HTERT RPE-1 (cell line): ENCODE results near the gene CEP135.
"Not testable (repeated sequence)": the region's sequence is repeated elsewhere in the genome, so short reads cannot be mapped to it uniquely, and the experiment has no call there.

Experiments used
- in situ Hi-C: fragments of 300-500 bp; cut with MboI; formaldehyde crosslinking; loops from 4 replicates; pipeline ENCODE4 v1.14.3; 2020; ENCODE audit warnings: low sequenced_read_pairs

Gene CEP135

GRCh38 chr4:55938481-55938880, 10.3 kb upstream of the CEP135 start:
- in situ Hi-C loops: no loop called here

- in situ Hi-C loops: no loop called here
Observed at GRCh38 chr4:55939421-55939820, 9.3 kb upstream of the CEP135 start.

GRCh38 chr4:55941881-55942396, 6.8 kb upstream of the CEP135 start:
- in situ Hi-C loops: no loop called here

GRCh38 chr4:55947254-55947882, 1.4 kb upstream of the CEP135 start:
- in situ Hi-C loops: no loop called here

GRCh38 chr4:55947912-55948725, 626 bp upstream of the CEP135 start:
- in situ Hi-C loops: no loop called here

GRCh38 chr4:55949482-55949802, 697 bp downstream of the CEP135 start:
- in situ Hi-C loops: no loop called here

- in situ Hi-C loops: no loop called here
Observed at GRCh38 chr4:55951191-55951922, 2.6 kb downstream of the CEP135 start.

GRCh38 chr4:55955710-55956109, 7.0 kb downstream of the CEP135 start:
- in situ Hi-C loops: no loop called here

GRCh38 chr4:55959655-55960054, 10.9 kb downstream of the CEP135 start:
- in situ Hi-C loops: no loop called here

- in situ Hi-C loops: no loop called here
Observed at GRCh38 chr4:55964046-55964445, 15.3 kb downstream of the CEP135 start.

GRCh38 chr4:55965585-55965984, 16.8 kb downstream of the CEP135 start:
- in situ Hi-C loops: no loop called here

GRCh38 chr4:55966324-55966723, 17.6 kb downstream of the CEP135 start:
- in situ Hi-C loops: not testable (repeated sequence)

GRCh38 chr4:55967376-55967775, 18.6 kb downstream of the CEP135 start:
- in situ Hi-C loops: no loop called here

- in situ Hi-C loops: no loop called here
Observed at GRCh38 chr4:55973650-55974049, 24.9 kb downstream of the CEP135 start.

- in situ Hi-C loops: no loop called here
Observed at GRCh38 chr4:55977811-55978210, 29.1 kb downstream of the CEP135 start.

- in situ Hi-C loops: no loop called here
Observed at GRCh38 chr4:55979562-55979961, 30.8 kb downstream of the CEP135 start.

- in situ Hi-C loops: no loop called here
Observed at GRCh38 chr4:55980725-55981124, 32.0 kb downstream of the CEP135 start.

GRCh38 chr4:55982976-55983375, 34.2 kb downstream of the CEP135 start:
- in situ Hi-C loops: no loop called here

- in situ Hi-C loops: no loop called here
Observed at GRCh38 chr4:55989766-55990165, 41.0 kb downstream of the CEP135 start.

- in situ Hi-C loops: no loop called here
Observed at GRCh38 chr4:55993994-55994663, 45.4 kb downstream of the CEP135 start.

- in situ Hi-C loops: no loop called here
Observed at GRCh38 chr4:55996646-55997045, 47.9 kb downstream of the CEP135 start.
